CD4-positive, alpha-beta T cell treated with Interleukin-17A for 1 hour (primary cell): ENCODE measurements around the gene TSPAN9.

Source experiments
- DNase-seq: peaks from one replicate; pipeline ENCODE4 v3.0.0-alpha.2; 2020

Gene TSPAN9

DNA sequence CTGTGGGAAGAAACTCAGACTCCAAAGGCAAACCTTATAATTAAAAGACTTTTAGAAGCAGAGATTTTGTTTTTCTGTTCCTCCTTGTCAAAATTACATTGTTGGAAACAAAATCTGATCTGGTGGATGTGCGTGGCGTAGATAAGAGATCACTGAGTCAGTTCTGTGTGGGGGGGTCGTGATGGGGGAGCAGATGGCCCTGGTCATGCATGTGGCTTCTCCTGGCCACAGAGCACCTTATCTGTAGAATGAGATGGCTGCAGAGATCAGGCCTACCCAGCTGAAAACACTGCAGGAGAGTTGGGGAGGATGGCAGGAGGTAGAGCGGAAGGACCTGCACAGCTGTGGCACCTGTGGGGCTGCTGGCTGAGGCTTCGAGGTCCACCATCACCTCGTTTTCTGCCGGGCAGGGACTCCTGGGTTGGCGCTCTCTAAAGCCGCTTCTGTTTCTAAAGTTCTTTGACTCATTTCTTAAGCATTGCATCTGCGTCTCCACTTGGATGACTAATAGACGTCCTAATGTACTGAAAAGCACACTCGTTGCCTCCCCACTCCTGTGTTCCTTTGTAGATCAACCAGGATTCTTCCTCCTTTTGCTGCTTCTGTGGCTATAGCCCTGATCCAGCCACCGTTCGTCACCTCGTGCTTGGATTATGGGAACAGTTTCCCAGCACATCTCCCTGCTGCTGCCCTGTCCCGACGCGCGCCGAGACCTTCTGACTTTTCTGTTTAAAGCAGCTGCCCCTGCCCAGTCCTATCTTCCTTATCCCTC lies 93.4 kb downstream of the TSPAN9 start:
- DNase-seq, result no peak

DNA sequence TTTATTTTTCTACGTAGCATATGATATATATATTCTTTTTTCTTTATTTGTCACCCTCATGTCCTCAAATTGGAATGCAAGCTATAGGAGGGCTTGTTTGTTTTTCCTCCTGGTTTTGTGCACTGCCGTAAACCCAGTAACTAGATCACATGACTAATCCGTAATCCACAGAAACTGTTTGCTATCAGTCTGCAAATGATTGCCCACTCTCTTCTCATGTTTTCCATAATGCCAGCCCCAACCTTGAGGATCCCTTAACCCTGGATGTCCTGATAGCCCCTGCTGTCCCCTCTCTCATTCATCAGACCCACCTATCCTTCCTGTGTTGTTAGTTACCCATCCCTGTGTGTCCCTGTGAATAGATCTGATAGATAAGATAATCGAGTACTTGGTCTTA lies 94.0 kb downstream of the TSPAN9 start:
- DNase-seq, result no peak

DNA sequence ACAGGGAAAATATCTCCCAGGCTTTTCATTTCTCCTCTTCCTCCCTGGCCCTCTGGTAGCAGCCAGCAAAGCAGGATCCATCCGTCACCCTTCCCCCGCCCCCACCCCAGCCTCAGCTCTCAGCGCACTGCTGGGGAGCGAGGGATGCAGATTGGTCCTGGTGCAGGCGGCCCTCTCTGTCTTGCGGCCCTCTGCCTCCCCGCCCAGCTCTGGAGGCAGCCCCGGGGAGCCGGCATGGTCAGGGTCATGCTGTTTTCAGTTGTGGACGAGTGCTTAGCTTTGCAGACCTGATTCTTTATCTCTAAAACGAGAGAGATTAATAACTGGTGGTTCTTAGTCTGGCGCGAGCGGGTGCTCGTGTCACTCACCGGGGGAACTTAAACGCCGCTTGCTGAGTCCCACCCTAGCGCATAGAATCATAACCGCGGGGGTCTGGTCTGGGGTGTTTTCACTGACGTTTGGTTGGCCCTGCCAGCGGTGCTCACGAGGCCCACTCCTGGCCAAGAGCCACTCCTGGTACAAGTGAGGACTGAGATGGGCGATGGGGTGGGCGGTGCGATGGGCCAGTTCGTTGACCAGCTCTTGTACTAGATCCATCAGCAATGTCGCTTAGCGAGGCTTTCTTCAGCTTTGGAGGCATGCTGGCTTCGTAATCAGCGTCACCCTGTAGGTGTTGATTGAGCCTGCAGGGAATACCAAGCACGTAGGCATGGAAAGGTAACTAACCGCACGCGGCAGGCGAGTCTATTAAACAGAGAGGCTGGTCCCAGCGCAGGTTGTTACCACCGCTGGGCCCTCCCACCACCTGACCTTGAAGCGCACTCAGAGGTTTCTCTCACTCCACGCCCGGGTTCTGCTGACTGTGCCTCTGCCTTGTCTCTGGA lies 95.2 kb downstream of the TSPAN9 start:
- DNase-seq, result no peak

DNA sequence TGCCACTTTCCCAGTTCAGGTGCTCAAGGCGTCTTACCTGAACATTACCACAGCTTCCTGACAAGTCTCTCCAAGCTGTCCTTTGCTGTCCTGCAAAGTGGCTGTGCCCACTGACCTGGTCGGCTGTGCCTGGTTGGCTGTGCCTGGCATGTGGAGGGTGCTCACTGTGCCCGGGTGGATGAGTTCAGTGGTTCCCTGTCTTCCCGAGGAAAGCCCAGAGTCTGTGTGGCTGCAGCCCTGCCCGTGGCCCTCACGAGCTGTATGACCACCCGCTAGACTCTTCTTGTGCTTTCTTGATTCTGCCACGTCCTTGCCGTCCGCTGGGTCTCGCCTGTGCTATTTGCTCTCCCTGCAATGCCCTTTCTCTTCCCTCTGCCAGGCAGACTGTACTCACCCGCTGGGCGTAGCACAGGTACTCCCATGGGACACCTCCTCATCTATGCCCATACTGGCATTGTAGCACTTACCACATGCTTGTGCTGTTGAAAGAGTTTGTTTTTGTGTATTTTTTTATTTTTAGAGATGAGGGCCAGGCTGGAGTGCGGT lies 95.9 kb downstream of the TSPAN9 start:
- no peak for DNase-seq

DNA sequence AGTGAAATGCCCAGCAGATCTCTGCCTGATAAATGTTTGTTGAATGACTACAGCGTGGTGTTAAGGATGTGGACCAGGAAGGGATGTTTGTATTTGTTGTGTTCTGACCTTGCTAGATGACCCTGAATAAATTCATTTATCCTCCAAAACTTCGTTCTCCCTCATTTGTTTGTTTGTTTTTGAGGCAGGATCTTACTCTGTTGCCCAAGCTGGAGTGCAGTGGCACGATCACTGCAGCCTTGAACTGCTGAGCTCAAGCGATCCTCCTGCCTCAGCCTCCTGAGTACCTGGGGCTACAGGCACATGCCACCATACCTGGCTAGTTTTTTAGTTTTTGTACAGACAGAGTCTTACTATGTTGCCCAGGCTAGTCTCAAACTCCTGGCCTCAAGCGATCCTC lies 96.7 kb downstream of the TSPAN9 start:
- DNase-seq, result no peak

DNA sequence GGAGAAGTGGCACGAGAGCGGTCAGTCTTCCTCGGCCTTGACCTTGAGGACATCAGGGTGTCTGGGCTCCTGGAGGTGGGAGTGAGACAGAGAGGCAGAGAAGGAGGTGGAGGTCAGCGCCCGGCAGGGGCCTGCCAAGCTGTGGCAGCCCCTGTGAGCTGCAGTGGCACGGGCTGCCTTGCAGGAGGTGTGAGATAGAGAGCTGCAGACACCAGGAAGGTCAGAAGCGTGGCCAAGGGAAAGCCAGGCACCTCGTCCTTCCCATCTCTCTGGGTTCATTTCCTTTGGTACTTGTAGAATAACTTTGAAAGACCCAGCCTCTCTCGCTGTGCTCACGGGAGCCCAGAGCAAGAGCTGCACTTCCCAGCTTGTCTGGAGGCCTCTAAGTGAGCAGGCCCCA lies 98.1 kb downstream of the TSPAN9 start:
- no peak for DNase-seq

DNA sequence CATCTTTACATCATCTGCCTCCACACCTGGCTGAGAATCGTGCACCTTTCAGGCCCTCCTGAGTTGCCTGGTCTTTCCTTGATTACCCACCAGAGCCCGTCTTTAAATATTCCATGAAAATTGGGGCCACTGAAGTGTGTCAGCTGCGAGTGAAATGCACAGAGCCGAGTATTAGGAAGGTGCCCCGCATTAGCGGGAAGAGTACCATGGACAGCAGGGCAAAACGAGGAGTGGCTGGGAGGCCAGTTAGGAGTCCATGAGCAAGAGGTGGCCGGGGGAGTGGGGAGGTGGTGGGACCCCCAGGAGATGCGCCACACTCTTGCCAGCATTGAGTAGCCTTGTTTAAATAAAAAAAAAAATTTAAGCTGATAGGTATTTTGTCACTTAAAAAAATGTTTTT lies 99.6 kb downstream of the TSPAN9 start:
- no peak for DNase-seq

DNA sequence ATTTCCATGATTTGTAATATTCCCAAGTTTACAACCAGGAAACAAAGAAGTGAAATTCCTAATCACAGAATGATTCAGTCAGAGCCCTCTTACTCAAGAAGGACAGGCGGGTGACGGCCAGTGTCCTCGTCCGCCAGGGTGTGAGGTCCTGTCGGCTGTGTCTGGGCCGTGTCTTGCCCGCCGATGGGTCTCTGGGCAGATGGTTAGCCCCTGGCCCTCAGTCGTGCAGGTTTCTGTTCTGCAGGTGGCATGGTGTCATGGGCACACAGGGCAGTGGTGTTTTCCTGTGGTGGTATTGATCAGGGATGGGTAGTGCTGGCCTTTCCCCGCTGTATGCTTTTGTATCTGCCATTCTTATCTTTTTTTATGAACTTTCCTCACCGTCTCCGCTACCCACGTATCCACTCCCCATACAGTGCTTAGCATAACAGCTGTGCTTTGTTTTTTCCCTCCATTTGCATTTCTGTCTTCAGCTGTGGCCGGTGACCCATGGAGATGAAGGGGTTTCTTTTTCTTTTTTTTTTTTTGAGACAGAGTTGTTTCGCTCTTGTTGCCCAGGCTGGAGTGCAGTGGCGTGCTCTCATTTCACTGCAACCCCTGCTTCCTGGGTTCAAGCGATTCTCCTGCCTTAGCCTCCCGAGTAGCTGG lies 100.7 kb downstream of the TSPAN9 start:
- DNase-seq, result no peak

DNA sequence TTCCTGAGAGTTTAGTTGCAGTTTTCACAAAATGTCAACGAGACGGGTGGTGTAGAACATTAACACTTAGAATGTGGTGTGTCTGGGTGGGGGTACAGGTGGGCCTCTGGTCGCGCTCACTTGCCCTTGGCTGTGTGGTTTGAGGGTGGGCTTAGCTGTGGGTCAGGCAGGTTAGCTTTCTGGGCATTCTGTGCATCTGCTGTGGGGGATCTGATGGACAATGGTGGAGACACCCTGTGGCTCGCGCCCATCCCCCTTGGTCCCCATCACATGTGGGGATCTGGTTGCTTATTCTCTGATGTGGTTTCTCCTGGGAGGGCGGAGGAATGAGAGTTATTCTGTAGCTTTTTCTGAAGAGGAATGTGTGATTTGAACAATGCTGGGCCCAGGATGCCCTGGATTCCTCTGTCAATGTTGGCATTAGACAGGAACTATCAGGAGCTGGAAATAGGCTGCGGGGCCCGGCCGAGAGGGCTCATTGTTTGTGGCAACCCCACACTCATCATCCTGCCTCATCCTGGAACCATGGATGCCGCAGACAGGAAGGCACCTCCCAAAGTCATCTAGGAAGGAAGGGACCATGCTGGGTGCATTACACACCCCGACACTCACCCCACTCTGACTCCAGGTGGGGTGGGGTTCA lies 101.6 kb downstream of the TSPAN9 start:
- no peak for DNase-seq

DNA sequence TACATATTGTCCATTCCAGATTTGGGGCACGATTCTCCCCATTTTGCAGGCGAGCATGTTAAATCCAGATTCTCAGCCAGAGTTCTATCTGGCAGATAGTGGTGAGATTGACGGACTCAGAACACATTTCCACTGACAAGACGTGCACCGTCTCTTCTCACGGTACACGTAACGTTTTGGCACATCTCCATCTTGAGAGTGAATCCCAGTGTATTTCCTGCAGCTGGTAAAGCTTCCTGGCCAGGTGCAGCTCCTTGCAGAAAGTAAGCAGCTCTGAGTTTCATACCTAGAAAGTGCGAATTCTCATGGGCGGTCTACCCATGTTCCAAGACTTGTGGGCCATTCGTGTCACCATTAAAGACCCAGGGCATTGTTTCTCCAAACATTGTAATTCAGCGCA lies 102.6 kb downstream of the TSPAN9 start:
- no peak for DNase-seq

DNA sequence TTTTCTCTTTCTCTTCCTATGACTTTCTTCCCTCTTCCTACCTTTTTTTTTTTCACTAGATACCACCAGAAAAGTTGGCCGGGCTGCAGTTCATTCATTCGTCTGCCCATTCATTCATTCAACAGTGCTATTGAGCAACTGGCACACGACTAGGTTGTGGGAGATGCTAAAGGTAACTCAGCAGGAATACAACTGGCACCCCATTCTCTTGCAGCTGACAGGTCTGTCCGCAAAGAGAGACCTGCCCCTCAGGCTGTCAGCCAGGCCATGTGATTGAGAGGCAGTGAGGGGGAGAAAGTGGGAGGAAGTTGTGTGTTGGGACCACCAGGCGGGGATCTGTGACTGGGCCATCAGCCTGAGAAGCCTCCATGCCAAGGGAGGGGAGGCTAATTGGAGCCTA lies 105.2 kb downstream of the TSPAN9 start:
- DNase-seq, result no peak

DNA sequence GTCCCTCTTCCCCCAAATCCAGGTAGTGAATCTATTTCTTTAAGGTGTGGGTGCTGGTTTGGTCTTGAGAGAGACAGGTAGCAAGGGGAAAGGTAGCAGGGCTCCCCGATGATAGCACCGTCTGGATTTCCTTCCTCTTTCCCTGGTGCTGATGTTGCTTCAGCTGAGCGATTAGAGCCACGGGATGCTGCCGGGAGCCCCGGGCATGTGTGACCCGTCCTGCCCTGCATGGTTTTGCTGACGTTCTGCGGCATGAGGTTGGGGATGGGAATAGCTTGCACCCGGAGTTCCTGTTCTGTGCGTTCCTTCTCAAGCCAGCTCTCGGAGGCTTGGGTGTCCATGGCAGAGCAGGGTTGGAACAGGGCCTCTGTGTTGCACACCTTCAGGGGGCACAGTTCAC lies 107.3 kb downstream of the TSPAN9 start:
- DNase-seq, result no peak

DNA sequence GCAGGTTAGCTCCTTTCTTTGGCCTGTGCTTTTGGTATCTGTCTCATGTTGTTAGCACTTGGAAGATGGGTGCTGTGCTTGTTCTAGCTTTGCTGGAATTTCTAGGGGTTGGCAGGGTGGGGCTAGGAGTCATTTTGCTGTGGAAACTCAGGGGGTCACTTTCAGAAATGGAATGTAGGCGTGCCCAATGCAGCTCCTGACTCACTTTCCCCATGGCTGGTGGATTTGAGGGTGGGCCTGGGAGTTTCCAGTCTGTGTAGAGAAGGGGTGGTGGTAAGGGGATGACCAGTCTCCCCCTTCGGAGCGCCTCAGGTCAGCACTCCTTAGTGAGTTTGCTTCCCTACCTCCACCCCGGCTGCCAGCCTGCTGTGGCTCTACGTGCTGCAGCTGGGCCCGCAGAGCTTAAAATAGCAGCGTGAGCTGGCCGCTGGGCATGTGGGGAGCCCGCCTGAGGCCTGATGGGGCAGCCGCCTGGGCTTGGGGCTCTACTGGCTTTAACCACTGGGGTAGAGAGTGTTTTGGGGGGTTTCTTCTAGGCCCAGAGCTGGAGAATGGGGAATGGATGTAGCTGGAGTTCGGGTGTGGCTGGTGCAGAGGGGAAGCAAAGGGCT lies 108.2 kb downstream of the TSPAN9 start:
- DNase-seq, result no peak

DNA sequence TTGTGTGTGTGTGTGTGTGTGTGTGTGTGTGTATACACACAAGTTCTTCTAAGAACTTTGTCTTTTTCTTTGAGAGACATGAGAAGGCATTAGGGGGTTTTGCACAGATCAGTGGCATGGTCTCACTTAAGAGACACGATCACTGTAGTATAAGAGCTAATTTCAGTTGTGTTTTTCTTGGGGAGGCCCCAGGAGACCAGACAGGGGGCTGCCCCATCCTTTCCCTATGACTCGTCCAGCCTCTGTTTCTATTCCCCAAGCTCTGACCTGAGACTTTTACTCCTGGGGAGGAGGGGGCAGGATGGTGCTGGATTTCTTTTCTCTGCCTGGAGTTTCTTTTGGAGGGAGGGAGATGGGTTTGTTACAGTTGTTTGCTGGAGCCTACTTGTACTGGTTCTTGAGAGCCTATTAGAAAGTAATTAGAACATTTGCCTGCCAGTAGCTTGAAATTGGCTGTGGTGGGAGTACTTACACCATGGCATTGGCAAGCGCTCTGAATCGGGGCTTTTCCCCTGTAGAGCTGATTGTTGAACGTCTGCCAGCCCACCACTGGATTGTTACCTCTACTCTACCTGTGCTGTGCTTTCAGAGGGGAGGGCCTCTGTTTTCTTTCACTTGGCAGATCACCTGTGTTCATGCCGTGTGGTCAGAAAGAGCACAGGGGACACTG lies 109.5 kb downstream of the TSPAN9 start:
- no peak for DNase-seq

DNA sequence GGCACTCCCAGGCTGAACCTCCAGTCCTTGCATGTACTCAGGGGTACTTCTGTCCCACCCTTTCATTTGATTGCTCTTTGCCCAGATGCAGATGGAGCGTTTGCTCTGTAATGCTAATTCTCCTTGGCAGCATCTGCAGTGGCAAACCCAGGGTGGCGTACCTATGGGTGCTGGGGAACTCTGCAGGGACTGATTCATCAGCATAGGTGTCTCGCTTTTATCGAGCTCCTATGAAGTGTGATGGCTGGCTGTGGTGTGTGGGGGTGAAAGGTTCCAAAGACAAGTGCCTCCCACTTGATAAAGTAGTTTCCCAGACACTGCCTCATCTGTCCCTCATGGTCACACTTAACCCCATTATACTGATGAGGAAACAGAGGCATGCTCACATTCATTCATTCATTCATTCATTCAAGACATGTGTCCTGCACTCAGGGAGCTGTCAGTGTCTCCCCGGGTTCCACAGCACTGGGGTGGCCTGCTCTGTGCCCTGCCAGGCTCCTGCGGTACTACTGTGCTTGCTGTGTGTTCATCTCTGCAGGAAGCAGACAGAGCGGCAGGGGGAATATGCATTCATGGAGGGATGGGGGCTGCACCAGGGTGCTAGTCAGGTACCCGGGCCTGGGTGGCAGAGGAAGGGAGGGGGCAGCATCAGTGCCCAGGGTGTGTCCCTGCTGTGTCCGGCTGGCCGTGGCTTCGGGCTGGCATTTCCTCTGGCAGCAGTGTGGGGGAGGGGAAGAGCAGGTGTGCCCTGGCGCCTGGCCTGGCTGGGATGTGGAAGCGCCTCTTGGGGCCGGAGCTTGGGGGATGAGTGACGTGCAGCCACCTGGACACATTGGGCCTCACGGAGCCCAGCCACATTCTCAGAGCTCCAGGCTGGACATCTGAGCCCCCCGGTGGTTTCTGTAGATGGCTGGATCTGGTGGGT lies 110.9 kb downstream of the TSPAN9 start:
- DNase-seq, result no peak

DNA sequence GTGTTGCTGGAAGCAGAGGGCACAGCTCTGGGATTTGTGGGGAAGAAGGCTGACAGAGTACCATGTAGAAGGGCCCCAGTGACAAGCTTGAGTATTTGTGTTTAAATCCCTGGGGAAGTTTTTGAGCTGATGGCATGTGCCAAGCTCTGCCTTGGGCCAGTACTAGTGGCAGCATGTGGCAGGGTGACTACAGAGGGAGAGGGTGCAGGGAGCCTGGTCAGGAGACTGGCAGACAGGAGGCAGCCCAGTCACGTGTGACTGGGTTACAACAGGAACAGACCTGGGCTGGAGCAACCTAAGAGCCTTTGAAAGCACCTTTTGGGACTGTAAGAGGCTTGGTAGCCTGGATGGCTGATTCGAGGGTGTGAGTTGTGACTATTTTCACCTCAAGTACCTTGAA lies 112.1 kb downstream of the TSPAN9 start:
- DNase-seq, result no peak

DNA sequence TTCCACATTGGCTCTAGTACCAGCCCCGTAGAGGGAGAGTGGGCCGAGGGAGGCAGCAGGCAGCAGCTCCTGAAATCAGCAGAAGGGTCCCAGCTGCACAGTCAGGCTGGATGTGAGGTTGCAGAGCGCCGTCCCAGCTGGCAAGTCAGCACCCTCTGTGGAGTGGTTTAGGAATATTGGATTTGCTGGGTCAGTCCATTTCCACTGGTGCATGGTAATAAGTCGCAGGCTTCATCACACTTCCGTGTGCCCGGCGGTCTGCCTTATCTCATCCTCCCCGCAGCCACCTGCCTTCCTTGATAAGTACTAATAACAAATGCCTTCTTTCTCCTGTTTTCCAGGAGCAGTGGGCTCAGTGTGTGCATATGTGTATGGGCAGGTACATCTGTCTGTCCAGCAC lies 112.9 kb downstream of the TSPAN9 start:
- no peak for DNase-seq

DNA sequence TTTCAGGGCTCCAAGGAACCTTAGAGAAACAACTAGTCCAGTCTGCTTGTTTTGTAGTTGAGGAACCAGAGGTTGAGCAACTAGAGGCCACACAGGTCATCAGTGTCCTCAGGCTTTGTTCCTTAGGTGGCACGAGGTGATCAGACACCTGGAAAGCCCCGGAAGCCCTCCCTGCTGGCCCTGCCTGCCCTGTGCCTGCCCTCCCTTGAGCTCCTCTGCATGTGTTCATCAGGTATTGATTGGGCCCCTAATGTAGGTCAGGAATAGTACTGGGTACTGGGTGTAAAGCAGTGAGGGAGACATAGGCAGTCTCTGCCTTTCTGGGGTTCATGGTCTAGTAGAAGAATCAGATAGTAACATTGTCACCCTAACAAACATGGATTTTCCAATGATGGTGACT lies 114.3 kb downstream of the TSPAN9 start:
- no peak for DNase-seq

DNA sequence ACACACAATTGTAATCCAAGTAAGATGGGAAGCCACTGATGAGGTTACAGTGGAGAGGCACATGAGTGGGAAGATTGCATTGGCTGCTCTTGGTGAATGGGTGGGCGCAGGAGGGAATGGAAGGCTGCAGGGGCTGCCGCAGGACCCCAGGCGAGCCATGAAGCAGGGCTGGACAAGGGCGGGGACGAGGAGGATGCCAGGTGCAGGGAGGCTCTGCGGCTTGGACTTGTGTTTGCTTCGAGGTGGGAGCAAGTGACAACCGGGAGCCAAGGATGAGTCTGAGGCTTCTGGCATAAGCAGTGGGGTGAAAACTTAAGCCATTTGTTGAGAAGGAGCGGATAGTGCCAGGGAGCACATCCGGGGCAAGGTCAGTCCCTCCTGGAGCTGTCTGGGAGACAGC lies 115.0 kb downstream of the TSPAN9 start:
- no peak for DNase-seq

DNA sequence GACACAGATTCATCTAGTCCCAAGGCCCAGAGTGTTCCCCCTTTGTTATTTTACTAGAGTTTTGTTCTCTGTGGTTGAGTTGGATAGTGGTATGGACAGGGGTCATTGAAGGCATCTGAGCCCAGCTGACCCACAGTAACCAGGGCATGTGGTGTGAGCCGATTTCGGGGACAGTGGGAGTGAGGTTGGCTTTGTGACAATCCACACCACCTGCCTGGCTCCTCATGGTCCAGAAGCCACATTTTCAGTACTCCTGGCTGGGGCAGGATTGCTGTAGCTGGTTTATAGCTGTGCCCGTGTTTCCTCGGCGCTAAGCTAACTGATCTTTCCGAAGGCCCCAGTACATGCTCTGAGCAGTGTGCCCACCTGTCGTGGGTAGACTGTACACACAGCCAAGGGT lies 116.0 kb downstream of the TSPAN9 start:
- DNase-seq, result no peak

DNA sequence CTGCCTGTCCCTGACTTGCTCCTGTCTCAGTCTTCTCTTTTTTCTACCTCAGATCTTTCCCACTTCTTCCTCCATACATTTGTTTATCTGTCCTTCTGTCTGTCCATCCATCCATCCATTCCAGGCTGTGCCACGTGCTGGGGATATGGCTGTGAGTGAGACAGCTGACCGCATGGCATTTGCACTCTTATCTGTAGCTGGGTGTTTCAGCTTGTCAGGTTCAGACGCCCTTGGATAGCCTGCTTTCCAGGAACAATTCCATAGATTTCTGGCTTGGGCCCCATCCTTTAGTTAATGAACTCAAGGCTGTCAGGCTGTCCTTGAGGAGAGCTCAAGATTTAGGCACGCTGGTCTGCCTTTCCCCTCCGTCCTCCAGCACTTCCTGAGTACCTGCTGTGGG lies 116.6 kb downstream of the TSPAN9 start:
- DNase-seq, result no peak
